Gastrocnemius medialis (tissue), 4 donors: ENCODE data around the gene GPR119.

Source experiments
- POLR2A ChIP-seq, 2 donors: fragments of 450-650 bp; IDR thresholded peaks; one replicate each; pipeline ENCODE4 v1.6.1; 2017; ENCODE audit warnings: antibody characterized with exemption in 2 of 2, mild to moderate bottlenecking in 2 of 2, moderate library complexity in 2 of 2
- TF ChIP-seq, protein P1 (sequence below), 5 experiments: fragments of 450-650 bp in 3 of 5; fragments of 200-600 bp in 2 of 5; sonication (generic) in 2 of 5; IDR thresholded peaks in 4 of 5; conservative IDR thresholded peaks in 1 of 5; 1 replicate in 4 of 5; 2 replicates in 1 of 5; pipeline ENCODE4 v1.5.1; 2016 to 2019; ENCODE audit warnings: antibody characterized with exemption in 5 of 5, mild to moderate bottlenecking in 3 of 5, moderate library complexity in 3 of 5

DNA sequence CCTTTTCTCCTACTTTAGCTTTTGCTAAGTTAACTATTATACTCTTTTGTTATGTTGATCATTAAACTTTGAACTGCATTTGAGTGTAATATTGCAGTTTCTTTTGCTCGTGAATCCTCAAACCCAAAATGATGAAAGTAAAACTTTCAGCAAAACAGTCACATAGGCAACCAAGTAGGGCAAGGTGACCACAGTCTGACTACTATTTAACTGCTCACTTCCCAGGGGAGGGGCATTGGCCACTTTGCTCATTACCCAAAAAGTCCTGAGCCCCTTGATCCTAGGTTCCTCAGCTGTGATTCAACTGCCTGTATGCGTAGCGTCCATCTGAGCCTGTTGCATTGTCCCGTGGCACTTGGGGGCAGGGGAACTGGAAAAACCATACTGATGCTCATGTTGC is 33.3 kb upstream of the GPR119 start:
- no peak for TF ChIP-seq POLR2A (IDR thresholded peaks at IDR 0.05)
- TF ChIP-seq, protein P1, sequence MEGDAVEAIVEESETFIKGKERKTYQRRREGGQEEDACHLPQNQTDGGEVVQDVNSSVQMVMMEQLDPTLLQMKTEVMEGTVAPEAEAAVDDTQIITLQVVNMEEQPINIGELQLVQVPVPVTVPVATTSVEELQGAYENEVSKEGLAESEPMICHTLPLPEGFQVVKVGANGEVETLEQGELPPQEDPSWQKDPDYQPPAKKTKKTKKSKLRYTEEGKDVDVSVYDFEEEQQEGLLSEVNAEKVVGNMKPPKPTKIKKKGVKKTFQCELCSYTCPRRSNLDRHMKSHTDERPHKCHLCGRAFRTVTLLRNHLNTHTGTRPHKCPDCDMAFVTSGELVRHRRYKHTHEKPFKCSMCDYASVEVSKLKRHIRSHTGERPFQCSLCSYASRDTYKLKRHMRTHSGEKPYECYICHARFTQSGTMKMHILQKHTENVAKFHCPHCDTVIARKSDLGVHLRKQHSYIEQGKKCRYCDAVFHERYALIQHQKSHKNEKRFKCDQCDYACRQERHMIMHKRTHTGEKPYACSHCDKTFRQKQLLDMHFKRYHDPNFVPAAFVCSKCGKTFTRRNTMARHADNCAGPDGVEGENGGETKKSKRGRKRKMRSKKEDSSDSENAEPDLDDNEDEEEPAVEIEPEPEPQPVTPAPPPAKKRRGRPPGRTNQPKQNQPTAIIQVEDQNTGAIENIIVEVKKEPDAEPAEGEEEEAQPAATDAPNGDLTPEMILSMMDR (IDR thresholded peaks at IDR 0.05 in 4 of 5, conservative IDR thresholded peaks at IDR 0.05 in 1 of 5): no peak
